Fibroblast of villous mesenchyme (primary cell): ENCODE measurements around the gene RBBP8NL. TPM values are rescaled to one million over a fixed set of nuclear protein-coding genes. Genes with fewer than 3 reads are reported as not detected.

Experiments used
- DNase-seq: peaks from one replicate; pipeline ENCODE4 v3.0.0-alpha.2; 2010; ENCODE audit warnings: low read depth
- H3K4me3 ChIP-seq: 2 replicates; pipeline ENCODE4 v1.5.1; 2011; ENCODE audit warnings: low read depth, mild to moderate bottlenecking, low read length
- total RNA-seq: library from RNA; depleted of rRNA; stranded (reverse); fragments of >200 nt; gene quantifications from 2 replicates; pipeline ENCODE4 v1.2.3, GENCODE V29; 2012
- TF ChIP-seq, protein P1 (sequence below): IDR thresholded peaks from 2 replicates; pipeline ENCODE4 v1.5.1; 2012; ENCODE audit warnings: low read depth, mild to moderate bottlenecking, low read length; ENCODE audit not compliant: insufficient read depth

RBBP8NL gene
- total RNA-seq, 1 donor = not detected

GRCh38 chr20:62461834-62462233, 34.5 kb upstream of the RBBP8NL start:
- TF ChIP-seq, protein P1, sequence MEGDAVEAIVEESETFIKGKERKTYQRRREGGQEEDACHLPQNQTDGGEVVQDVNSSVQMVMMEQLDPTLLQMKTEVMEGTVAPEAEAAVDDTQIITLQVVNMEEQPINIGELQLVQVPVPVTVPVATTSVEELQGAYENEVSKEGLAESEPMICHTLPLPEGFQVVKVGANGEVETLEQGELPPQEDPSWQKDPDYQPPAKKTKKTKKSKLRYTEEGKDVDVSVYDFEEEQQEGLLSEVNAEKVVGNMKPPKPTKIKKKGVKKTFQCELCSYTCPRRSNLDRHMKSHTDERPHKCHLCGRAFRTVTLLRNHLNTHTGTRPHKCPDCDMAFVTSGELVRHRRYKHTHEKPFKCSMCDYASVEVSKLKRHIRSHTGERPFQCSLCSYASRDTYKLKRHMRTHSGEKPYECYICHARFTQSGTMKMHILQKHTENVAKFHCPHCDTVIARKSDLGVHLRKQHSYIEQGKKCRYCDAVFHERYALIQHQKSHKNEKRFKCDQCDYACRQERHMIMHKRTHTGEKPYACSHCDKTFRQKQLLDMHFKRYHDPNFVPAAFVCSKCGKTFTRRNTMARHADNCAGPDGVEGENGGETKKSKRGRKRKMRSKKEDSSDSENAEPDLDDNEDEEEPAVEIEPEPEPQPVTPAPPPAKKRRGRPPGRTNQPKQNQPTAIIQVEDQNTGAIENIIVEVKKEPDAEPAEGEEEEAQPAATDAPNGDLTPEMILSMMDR = no peak
- no peak overlapping the region for H3K4me3 ChIP-seq
- no peak for DNase-seq

GRCh38 chr20:62461157-62461556, 33.8 kb upstream of the RBBP8NL start:
- DNase-seq = no peak
- no peak overlapping the region for H3K4me3 ChIP-seq
- TF ChIP-seq, protein P1 = no peak

DNA sequence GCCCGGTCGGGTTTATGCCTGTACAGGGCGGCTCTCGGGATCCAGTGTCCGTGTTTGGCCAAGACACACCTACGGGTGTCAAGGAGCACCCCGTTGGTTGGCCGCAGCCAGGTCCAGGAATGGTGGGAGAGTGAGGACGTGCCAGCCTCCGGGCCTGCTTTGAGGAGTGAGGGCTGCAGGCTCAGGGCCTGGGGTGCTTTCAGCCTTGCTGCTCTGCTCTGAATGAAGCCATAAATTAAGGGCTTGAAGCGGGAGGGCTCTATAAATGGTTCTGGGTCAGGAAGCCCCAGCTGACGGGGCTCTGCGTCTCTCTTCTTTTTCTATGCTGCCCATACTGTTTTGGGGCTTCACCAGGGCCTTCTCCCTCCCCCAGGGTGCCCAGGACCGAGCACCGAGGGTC, 33.3 kb upstream of the RBBP8NL start:
- H3K4me3 ChIP-seq = no peak overlapping the region
- TF ChIP-seq, protein P1 = no peak
- DNase-seq = no peak

DNA sequence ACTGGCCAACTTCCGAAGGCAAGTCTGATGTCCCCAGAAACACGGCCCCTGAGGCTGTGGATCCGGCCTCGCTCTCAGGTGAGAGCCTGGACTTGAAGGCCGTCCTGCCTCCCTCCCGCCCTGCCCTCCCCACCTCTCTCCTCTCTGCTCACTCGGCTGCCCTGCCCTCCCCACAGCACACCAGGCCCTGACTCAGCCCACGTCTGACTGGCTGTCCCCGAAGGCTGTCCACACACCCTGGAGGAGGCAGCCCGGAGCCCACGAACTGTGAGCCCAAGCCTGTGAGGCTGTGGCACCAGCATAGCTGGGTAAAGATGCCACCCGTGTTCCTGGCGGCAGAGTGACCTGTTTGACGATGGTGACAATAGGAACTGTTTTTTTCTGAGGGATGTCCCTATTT, 32.1 kb upstream of the RBBP8NL start:
- no peak overlapping the region for H3K4me3 ChIP-seq
- no peak for DNase-seq
- TF ChIP-seq, protein P1 = no peak

DNA sequence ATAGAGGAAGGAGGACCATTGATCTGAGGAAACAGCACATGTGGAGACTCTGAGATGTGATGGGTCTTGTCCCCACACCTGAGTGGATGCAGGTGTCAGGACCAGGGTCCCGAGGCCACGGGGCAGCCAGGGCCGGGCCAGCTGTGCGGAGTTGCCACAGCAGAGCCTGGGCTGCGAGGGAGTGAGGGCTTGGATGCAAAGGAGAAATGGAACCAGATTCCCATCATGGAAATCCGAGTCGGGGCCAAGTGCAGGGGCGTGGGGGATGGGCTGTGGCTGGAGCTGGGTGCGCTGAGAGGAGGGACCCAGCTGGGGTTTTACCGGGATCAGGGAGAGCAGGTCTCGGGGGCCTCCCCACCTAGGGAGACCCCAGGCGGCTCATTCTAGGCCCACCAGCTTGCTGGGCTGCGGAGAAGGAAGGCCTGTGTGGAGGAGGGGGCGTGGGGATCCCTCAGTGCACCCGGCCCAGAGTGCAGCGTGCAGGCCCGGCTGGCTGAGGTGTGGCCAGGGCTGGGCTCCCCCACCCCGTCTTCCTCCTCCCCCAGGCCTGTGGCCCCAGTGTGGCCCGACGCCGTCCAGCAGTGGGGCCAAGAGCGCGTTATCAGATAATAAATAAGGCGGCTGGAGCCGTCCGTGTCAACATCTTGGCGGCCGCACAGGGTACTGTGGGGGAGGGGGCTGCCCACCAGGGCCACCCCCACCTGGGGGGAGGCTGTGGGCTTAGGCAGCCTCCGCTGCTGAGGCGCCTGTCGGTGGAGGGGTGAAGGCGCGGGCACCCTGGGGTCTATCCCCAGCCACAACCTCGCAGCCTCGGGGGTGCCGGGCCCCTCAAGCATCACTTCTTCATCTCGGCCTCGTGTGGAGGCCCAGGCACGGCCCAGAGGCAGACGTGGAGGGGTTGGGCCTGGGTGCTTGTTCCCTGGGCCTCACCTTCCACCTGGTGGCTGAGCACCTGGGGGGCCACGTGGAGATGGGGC, 31.2 kb upstream of the RBBP8NL start:
- TF ChIP-seq, protein P1 = no peak
- no peak for DNase-seq
- no peak overlapping the region for H3K4me3 ChIP-seq

- no peak overlapping the region for H3K4me3 ChIP-seq
Observed at GRCh38 chr20:62457831-62458230, 30.5 kb upstream of the RBBP8NL start.

More at GRCh38 chr20:62457831-62458230, 30.5 kb upstream of the RBBP8NL start:
- no peak for DNase-seq
- TF ChIP-seq, protein P1 = no peak
